Ramos (cell line): ENCODE data around the gene ENO4.

Experiments
- in situ Hi-C: fragments of 300-500 bp; cut with MboI; formaldehyde crosslinking; loops from one replicate; pipeline ENCODE4 v1.14.3; 2022; ENCODE audit warnings: low sequenced_read_pairs; ENCODE audit not compliant: unreplicated experiment

The ENO4 gene

GRCh38 chr10:116907245-116907987, 58.1 kb downstream of the ENO4 start:
- in situ Hi-C loops, result no loop called here

- in situ Hi-C loops, result no loop called here
Observed at GRCh38 chr10:116909307-116909706, 60.0 kb downstream of the ENO4 start.

GRCh38 chr10:116910910-116911309, 61.6 kb downstream of the ENO4 start:
- in situ Hi-C loops, result no loop called here

DNA sequence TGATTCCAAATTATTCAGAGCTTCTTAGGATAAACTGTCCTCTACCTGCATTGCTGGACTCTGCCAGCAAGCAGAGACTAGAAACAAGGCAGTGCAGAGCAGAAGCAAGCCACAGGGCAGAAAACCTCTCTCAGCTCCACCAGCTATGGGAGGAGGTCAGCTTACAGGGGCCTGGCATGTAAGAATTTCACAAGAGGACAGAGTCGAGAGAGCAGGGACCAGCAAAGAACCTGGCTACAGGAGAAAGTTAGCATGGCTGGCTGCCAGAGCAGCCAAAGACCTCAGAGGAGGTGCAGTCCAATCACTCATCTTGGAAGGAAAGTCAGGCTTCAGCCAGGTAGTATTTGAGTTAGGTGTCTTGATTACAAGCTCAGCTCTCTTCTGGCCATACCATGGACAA, 62.9 kb downstream of the ENO4 start:
- in situ Hi-C loops, result no loop called here

DNA sequence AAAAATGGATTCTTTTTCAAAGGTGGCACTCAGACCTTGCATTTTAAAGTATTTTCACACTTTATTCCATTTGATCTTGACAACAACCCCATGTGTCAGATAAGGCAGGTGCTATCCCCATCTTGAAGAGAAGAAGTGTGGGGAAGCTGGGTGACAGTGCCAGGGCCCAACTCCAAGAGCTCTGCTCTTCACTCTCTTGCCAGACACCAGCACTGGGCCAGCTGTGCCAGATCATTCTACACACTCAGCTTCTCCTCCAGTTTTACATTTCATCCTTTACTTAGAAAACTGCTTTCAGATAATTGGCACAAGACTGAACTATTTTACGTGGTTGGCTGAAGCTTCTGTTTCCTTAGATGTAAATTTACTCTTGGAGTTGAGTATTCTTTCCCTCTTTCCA, 64.4 kb downstream of the ENO4 start:
- in situ Hi-C loops, result no loop called here

- in situ Hi-C loops, result no loop called here
Observed at GRCh38 chr10:116915340-116915739, 66.0 kb downstream of the ENO4 start.

GRCh38 chr10:116917481-116917880, 68.2 kb downstream of the ENO4 start:
- in situ Hi-C loops, result no loop called here

DNA sequence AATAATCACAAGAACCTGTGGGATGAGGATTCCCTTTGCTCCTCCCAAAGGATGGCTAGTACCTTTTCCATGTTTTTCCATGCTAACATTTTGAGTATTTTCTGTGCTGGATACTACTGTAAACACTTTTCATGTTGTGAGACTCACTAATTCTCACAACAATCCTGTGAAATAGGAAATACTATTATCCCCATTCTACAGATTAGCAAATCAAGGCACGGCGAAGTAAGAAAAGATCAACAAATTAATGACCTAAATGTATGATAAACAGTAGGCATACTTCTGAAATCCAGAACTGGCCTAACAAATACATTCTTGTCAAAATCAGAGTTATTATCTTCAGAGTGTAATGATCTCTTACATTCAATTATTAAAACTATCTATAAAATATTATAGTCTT, 69.3 kb downstream of the ENO4 start:
- in situ Hi-C loops, result no loop called here

GRCh38 chr10:116919164-116919563, 69.9 kb downstream of the ENO4 start:
- in situ Hi-C loops, result no loop called here

- in situ Hi-C loops, result no loop called here
Observed at GRCh38 chr10:116919706-116920105, 70.4 kb downstream of the ENO4 start.

GRCh38 chr10:116925056-116925455, 75.8 kb downstream of the ENO4 start:
- in situ Hi-C loops, result no loop called here

DNA sequence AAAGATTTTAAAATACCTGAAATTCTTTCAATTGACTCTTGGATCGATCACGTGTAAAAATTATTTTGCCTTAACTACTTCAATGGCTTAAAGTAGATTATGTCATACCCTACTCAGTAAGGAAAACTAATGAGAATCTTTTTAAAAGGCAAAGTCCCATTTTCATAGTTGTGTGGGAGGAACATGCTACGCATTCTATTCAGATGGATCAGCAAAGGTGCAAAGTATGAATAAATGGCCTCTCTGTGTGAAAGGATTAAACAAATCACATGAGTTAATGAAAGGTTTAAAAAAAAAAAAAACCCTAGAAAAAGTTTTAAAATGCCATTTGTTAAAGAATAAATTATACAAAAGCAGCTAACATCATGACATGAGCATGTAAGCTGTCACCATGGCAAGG, 77.1 kb downstream of the ENO4 start:
- in situ Hi-C loops, result no loop called here

DNA sequence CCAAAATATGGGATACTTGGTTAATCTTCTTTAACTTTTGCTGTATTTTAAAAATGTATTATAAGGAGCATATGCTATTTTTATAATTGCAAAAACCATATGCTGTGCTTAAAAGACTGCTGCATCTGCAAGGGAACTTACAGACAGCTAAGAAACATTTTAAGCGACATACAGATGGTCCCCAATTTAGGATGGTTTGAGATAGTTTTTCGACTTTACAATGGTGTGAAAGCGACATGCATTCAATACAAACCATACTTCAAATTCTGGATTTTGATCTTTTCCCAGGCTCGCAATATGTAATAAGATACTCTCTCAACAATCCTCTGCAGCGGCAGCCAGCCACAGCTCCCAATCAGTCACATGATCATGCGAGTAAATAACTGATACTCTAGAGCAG, 82.5 kb downstream of the ENO4 start:
- in situ Hi-C loops, result no loop called here
